ENCODE data around the gene NTM.
"Not testable (repeated sequence)": the region's sequence is repeated elsewhere in the genome, so short reads cannot be mapped to it uniquely, and the experiment has no call there.

Gene NTM

GRCh38 chr11:132301900-132302299 is 931.5 kb downstream of the NTM start:
- no peak for DNase-seq (ENCODE audit: low read depth in 2 of 2)

- DNase-seq (ENCODE audit: low read depth in 2 of 2), result no peak
These were observed 937.0 kb downstream of the NTM start for GRCh38 chr11:132307309-132308020.

GRCh38 chr11:132310390-132311375 is 940.3 kb downstream of the NTM start:
- no peak for DNase-seq (ENCODE audit: low read depth in 2 of 2)

DNA sequence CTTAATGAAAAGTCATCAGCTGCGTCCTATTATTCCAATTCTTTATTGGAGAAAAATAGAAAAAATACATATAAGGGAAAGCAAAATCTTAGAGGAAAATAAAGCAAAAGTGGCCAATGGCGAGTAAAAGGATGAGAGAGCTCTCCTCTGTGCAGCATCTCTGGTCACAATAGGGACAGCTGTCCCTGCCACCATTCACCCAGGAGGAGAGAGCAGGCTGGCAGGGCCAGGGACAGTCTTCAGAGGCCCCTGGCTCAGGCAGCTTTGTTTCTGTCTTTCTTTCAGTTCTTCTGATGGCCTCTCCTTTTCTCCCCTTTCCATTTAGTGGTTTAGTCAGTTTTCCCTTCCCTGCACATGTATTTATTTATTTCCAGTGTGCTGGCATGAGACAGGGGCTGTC is 941.3 kb downstream of the NTM start:
- DNase-seq (ENCODE audit: low read depth in 2 of 2), result no peak

DNA sequence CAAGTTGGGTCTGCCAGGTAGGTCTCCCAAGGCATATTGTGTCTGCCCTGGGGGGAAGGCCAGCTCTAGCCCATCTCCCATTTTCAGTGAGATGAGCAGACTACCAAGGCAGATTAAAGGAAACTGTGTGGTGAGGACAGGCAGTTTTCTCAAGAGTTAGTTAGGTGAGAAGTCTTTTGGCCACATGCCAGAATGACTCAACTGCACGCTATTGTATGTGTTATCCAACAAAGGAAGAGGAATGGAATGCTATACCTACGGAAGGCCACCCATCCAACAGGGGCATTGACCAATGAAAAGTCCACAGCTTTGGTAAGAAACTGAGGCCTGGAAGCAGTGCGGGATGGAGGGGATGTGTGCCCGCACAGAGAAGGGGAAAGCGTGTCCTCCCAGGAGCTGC is 941.7 kb downstream of the NTM start:
- no peak for DNase-seq (ENCODE audit: low read depth in 2 of 2)

GRCh38 chr11:132312701-132313111 is 942.3 kb downstream of the NTM start:
- no peak for DNase-seq (ENCODE audit: low read depth in 2 of 2)

GRCh38 chr11:132314911-132315455 is 944.6 kb downstream of the NTM start:
- no peak for DNase-seq (ENCODE audit: low read depth in 2 of 2)

DNA sequence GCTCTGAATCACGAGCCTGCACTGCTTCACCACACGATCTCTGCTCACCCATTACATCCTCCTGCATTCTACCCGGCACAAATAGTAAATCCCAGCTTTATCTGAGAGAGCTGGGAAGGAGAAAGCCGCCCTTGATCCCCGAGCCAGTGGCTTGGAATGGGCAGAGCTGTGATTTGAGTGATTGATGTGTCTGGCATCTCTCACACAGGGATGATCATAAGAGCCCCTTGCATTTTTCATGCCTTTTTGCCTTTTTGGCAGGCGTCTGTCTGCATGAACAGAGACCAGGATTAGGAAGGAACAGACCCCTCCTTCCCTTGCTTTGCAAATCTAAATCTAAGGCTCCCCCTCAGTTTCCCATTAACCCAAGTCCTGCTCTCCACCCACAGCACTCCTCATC is 945.3 kb downstream of the NTM start:
- DNase-seq (ENCODE audit: low read depth in 2 of 2), result no peak

DNA sequence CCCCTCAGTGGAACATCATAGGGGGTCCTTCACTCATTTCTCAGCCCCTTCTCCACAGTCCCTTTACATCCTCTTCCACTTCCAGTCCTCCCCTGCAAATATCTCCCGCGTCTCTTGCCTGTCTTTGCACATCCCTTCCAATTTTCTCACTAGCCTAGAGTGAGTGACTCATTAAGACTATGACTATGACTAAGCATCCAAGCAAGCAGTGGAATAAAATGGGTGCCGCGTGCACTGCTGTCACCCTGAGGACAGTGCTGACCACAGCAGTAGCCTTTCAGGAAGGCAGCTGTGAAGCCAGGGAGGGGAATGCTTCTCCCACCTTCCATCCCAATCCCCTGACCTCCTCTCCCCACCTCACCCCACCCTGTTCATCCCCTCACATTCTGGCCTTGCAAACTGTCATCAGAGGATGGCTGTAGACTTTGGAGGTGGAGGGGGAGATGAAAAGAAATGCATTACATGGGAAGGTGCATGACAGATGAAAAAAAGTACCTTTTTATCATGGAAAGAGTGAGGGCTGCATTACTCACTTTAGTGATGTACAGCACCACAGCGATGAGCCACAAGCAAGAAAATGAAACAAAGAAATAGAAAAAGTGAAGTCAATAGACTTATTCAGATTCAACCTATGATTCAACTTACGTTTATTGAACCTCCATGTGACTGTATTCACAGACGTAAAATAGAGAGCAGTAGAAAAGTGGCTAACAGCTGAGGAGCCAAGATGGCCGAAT is 948.2 kb downstream of the NTM start:
- no peak for DNase-seq (ENCODE audit: low read depth in 2 of 2)

DNA sequence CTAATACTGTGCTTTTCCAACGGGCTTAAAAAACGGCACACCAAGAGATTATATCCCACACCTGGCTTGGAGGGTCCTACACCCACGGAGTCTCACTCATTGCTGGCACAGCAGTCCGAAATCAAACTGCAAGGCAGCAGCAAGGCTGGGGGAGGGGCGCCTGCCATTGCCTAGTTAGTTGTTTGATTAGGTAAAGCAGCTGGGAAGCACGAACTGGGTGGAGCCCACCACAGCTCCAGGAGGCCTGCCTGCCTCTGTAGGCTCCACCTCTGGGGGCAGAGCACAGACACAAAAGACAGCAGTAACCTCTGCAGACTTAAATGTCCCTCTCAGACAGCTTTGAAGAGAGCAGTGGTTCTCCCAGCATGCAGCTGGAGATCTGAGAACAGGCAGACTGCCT is 949.0 kb downstream of the NTM start:
- not testable (repeated sequence) for DNase-seq (ENCODE audit: low read depth in 2 of 2)

- DNase-seq (ENCODE audit: low read depth in 2 of 2), result no peak
These were observed 960.1 kb downstream of the NTM start for GRCh38 chr11:132330515-132330914.

- no peak for DNase-seq (ENCODE audit: low read depth in 2 of 2)
These were observed 962.1 kb downstream of the NTM start for GRCh38 chr11:132332521-132332920.

DNA sequence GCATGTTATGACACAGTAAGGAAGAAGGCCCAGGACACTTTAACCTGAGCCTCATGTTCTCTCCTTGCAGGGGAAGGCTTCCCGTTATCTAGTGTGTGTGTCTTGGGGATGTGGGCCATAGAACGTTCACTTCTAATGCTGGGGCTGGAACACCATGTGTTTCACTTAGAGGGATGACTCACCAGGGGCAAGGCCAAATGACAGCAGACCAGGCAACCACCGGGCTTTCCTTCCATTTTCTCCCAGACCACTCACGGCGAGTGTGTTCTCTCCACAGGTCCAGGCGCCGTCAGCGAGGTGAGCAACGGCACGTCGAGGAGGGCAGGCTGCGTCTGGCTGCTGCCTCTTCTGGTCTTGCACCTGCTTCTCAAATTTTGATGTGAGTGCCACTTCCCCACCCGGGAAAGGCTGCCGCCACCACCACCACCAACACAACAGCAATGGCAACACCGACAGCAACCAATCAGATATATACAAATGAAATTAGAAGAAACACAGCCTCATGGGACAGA is 964.4 kb downstream of the NTM start:
- no peak for DNase-seq (ENCODE audit: low read depth in 2 of 2)

DNA sequence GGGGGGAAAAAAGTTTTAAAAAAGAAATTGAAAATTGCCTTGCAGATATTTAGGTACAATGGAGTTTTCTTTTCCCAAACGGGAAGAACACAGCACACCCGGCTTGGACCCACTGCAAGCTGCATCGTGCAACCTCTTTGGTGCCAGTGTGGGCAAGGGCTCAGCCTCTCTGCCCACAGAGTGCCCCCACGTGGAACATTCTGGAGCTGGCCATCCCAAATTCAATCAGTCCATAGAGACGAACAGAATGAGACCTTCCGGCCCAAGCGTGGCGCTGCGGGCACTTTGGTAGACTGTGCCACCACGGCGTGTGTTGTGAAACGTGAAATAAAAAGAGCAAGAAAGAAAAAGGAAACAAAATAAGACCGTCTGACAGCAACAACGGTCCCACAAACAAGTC is 964.9 kb downstream of the NTM start:
- DNase-seq (ENCODE audit: low read depth in 2 of 2), result no peak

GRCh38 chr11:132336781-132337535 is 966.5 kb downstream of the NTM start:
- no peak for DNase-seq (ENCODE audit: low read depth in 2 of 2)

- no peak for DNase-seq (ENCODE audit: low read depth in 2 of 2)
These were observed 967.5 kb downstream of the NTM start for GRCh38 chr11:132337819-132338416.

DNA sequence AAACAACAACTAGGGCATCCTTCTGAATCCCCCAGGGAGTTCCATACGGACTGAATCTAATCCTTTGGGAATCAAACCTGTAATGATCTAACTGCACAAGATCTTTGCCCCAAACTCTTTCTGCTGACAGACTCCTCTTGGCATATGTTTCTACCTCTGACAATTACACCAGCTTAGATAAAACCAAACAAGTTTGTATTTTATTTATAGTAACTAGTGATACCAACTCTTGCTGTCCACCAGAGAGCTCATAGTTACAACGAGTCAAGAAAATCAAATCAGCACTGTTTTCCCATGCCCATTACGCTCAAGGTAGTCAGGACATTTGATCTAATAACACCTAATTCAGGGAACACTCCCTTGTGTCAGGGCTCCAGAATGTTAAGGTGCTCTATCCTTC is 972.0 kb downstream of the NTM start:
- DNase-seq (ENCODE audit: low read depth in 2 of 2), result no peak

DNA sequence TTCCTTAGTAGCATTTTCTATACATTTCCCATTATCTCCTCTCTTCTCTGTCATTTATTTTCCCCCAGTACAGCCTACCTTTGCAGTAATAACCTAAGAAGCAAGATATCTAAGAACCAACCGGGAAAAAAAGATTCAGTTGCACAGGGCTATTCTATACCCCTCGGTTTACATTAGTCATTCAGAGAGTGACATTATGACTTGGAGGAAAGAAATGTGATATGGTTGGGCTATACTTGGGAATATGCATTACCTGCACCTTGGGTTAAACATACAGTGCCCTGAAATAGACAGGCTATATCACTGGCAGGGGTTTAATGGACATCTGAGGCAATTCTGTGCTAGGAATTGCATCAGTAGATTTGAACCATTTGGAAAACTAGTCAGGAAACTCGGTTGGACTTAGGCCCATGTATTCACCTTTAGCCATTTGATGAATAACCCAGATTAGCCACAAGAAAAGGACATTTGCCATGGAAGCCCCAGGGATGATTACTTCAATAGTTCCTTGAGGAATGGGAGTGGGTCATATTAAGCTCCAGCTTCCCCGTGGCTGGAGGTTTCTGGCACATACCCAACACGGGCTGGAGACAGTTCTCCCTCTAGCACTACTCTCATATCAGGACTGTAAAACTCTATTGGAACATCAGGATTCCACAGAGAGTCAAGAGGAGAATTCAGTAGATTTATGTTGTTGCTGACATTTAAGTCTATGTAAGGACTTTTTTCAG is 973.2 kb downstream of the NTM start:
- no peak for DNase-seq (ENCODE audit: low read depth in 2 of 2)

DNA sequence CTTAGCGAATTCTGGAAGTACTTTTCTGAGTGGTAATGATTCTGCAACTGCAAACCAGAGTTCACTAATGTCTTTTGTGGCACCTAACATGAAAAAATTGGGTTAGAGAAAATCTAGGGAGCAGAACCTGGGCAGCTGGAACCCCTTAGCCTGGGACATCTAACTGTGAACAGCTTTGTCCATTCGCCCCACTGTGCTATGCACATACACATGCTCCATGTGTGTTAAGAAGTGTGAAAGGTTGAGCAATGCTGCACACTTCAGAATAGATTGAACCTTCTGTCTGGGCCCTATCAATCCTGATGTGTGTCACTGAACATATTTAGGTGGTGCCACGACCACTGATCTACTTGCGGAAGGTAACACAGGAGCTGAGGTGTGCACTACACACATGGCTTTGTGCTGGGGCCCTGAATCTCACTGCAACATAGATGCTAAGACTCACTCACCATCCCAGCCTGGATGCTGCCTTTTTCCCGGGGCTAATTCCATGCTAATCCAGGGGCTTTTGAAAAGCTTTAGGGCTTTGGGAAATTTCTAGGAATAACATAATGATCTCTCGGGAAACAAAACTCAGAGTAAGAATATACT is 976.2 kb downstream of the NTM start:
- no peak for DNase-seq (ENCODE audit: low read depth in 2 of 2)

Measured in stimulated activated CD8-positive, alpha-beta memory T cell treated with anti-CD3 and anti-CD28 coated beads, Interleukin-2, amount 100 ng/mL, for 1 hour (primary cell).